K562 (cell line): ENCODE data around the gene KCNG4. TPM values are rescaled to one million over a fixed set of nuclear protein-coding genes. Genes with fewer than 3 reads are reported as not detected.

ENCODE experiments used
- ATAC-seq: fragments of 200-7000 bp; cut with Tn5 transposase; 3 replicates; pipeline ENCODE4 v1.9.1; 2020; ENCODE audit warnings: moderate library complexity
- BruUV-seq: library from RNA; stranded (reverse); fragments of 400-500 nt; replicated peaks from 2 replicates; lab custom pipeline; 2021; lab: Mats Ljungman, UMichigan
- CTCF ChIA-PET: fragments of 300-600 bp; formaldehyde crosslinking; extraction: SDS; loops from one replicate; lab custom pipeline; 2021; ENCODE audit warnings: low intra/inter-chr PET ratio; lab: Yijun Ruan, JAX
- POLR2A ChIA-PET: fragments of 300-600, 350-650 bp; sonication (Branson Sonifier 250); formaldehyde crosslinking; extraction: SDS; loops from one replicate; lab custom pipeline; 2021; ENCODE audit warnings: antibody characterized with exemption, inconsistent platforms; lab: Yijun Ruan, JAX
- DNase-seq, 4 experiments: peaks; one replicate each; pipeline versions ENCODE4 v3.0.0 to v3.0.0-alpha.2; 2011 to 2018; ENCODE audit warnings: low spot score in 3 of 4, mixed read lengths in 3 of 4; ENCODE audit errors: extremely low read depth in 1 of 4
- FAIRE-seq: peaks from 2 replicates; lab custom pipeline; 2011; peaks lifted over from hg19 to GRCh38; lab: Jason Lieb, UNC
- H2AFZ ChIP-seq: 2 replicates; pipeline ENCODE4 v1.6.0; 2011; ENCODE audit warnings: low read depth, low read length, control low read depth, inconsistent platforms
- H3K27ac ChIP-seq: fragments of 200-600 bp; 3 replicates; pipeline ENCODE4 v1.8.0; 2011; ENCODE audit warnings: low read depth, mild to moderate bottlenecking, control low read depth, inconsistent platforms, low read length, moderate library complexity, mixed read lengths; ENCODE audit errors: extremely low read depth
- H3K27me3 ChIP-seq, 2 experiments: fragments of 300-600 bp in 1 of 2; 2 replicates in 1 of 2; 3 replicates in 1 of 2; pipeline versions ENCODE4 v1.6.0 to v1.8.0; 2011; ENCODE audit warnings: inconsistent platforms in 2 of 2, low read length in 2 of 2, mild to moderate bottlenecking in 1 of 2, mixed read lengths in 1 of 2, moderate library complexity in 1 of 2; ENCODE audit not compliant: control insufficient read depth in 2 of 2, insufficient read depth in 2 of 2
- H3K36me3 ChIP-seq: fragments of 300-600 bp; 3 replicates; pipeline ENCODE4 v1.8.0; 2011; ENCODE audit warnings: mild to moderate bottlenecking, low read length, inconsistent platforms; ENCODE audit not compliant: control insufficient read depth, insufficient read depth
- H3K4me1 ChIP-seq, 2 experiments: fragments of 200-600 bp in 1 of 2; replicated peaks in 1 of 2; 2 replicates in 1 of 2; 3 replicates in 1 of 2; pipeline versions ENCODE4 v1.5.1 to v1.8.0; 2011; ENCODE audit warnings: inconsistent platforms in 2 of 2, low read length in 2 of 2, mild to moderate bottlenecking in 1 of 2, mixed read lengths in 1 of 2, moderate library complexity in 1 of 2; ENCODE audit not compliant: control insufficient read depth in 2 of 2, insufficient read depth in 2 of 2
- H3K4me2 ChIP-seq: 2 replicates; pipeline ENCODE4 v1.6.1; 2011; ENCODE audit warnings: low read length, control low read depth, inconsistent platforms, mixed read lengths; ENCODE audit not compliant: insufficient read depth
- H3K4me3 ChIP-seq: fragments of 200-600 bp; sonication (generic), shearing (Covaris generic); 2 replicates; pipeline ENCODE4 v1.5.1; 2016; ENCODE audit warnings: control low read depth, inconsistent platforms
- H3K79me2 ChIP-seq: fragments of 200-600 bp; 3 replicates; pipeline ENCODE4 v1.8.0; 2011; ENCODE audit warnings: low read length, inconsistent platforms; ENCODE audit not compliant: control insufficient read depth, insufficient read depth
- H3K9ac ChIP-seq, 2 experiments: 2 replicates each; pipeline versions ENCODE4 v1.6.0 to v1.6.1; 2011; ENCODE audit warnings: low read depth in 2 of 2, low read length in 2 of 2, control low read depth in 1 of 2, inconsistent platforms in 1 of 2, mild to moderate bottlenecking in 1 of 2, mixed read lengths in 1 of 2; ENCODE audit not compliant: insufficient read depth in 1 of 2
- H3K9me1 ChIP-seq: one replicate; pipeline ENCODE4 v1.6.0; 2011; ENCODE audit warnings: inconsistent platforms, mild to moderate bottlenecking, low read length, moderate library complexity; ENCODE audit not compliant: control insufficient read depth, insufficient read depth
- H3K9me3 ChIP-seq: replicated peaks from 2 replicates; pipeline ENCODE4 v1.5.1; 2011; ENCODE audit warnings: low read depth, low read length, inconsistent platforms; ENCODE audit not compliant: control insufficient read depth, insufficient read depth
- H4K20me1 ChIP-seq: replicated peaks from 2 replicates; pipeline ENCODE4 v1.6.1; 2011; ENCODE audit warnings: low read length, inconsistent platforms, mixed read lengths; ENCODE audit not compliant: control insufficient read depth, insufficient read depth
- ADNP ChIP-seq: fragments of 200-800 bp; sonication (Bioruptor generic); IDR thresholded peaks from 2 replicates; pipeline ENCODE4 v1.6.1; 2016; ENCODE audit warnings: missing genetic modification characterization, missing compliant biosample characterization
- CBFA2T3 ChIP-seq: fragments of 450-650 bp; IDR thresholded peaks from 2 replicates; pipeline ENCODE4 v1.6.1; 2017
- DACH1 ChIP-seq: fragments of 450-650 bp; IDR thresholded peaks from 2 replicates; pipeline ENCODE4 v1.6.1; 2018; ENCODE audit not compliant: partially characterized antibody
- FIP1L1 ChIP-seq: fragments of 200-400 bp; formaldehyde crosslinking; IDR thresholded peaks from 2 replicates; pipeline ENCODE4 v1.6.1; 2018; ENCODE audit warnings: mild to moderate bottlenecking, low read depth, low read length; ENCODE audit not compliant: poor library complexity, severe bottlenecking
- FUS ChIP-seq: fragments of 200-400 bp; formaldehyde crosslinking; optimal IDR thresholded peaks from 2 replicates; pipeline ENCODE3; 2017; ENCODE audit warnings: low read depth, low read length
- IRF2 ChIP-seq: sonication (generic); formaldehyde crosslinking; IDR thresholded peaks from 2 replicates; pipeline ENCODE4 v1.8.1; 2022; ENCODE audit warnings: mild to moderate bottlenecking, missing genetic modification reagents
- KDM1A ChIP-seq, 2 experiments: fragments of 450-650 bp; IDR thresholded peaks; 2 replicates each; pipeline ENCODE4 v1.6.1; 2016; ENCODE audit warnings: mild to moderate bottlenecking in 2 of 2
- LCOR ChIP-seq: sonication (generic); formaldehyde crosslinking; IDR thresholded peaks from 2 replicates; pipeline ENCODE4 v1.8.0; 2022; ENCODE audit warnings: mild to moderate bottlenecking, missing genetic modification reagents
- NFIC ChIP-seq: fragments of 450-650 bp; IDR thresholded peaks from 2 replicates; pipeline ENCODE4 v1.6.1; 2017; ENCODE audit warnings: mild to moderate bottlenecking, inconsistent platforms
- NFYB ChIP-seq: IDR thresholded peaks from 2 replicates; pipeline ENCODE4 v1.6.1; 2011; ENCODE audit warnings: mild to moderate bottlenecking, moderate library complexity; ENCODE audit not compliant: insufficient read length; ENCODE audit errors: extremely low read depth
- PHTF2 ChIP-seq: fragments of 250-450 bp; sonication (Bioruptor Pico); IDR thresholded peaks from 2 replicates; pipeline ENCODE4 v1.5.0; 2021; ENCODE audit warnings: mild to moderate bottlenecking
- RBM25 ChIP-seq: fragments of 200-400 bp; formaldehyde crosslinking; IDR thresholded peaks from 2 replicates; pipeline ENCODE4 v1.6.1; 2018; ENCODE audit warnings: low read length, low read depth, moderate library complexity; ENCODE audit not compliant: severe bottlenecking
- RFX5 ChIP-seq: IDR thresholded peaks from 2 replicates; pipeline ENCODE4 v1.6.1; 2011; ENCODE audit warnings: low read depth, mild to moderate bottlenecking, improper control_type of control experiment, low read length
- SMARCA4 ChIP-seq: fragments of 450-650 bp; IDR thresholded peaks from 2 replicates; pipeline ENCODE4 v1.6.1; 2016
- SMARCB1 ChIP-seq: IDR thresholded peaks from 2 replicates; pipeline ENCODE4 v1.6.1; 2011; ENCODE audit warnings: improper control_type of control experiment, low read depth; ENCODE audit not compliant: insufficient read length
- TAF1 ChIP-seq: IDR thresholded peaks from 2 replicates; pipeline ENCODE4 v1.6.1; 2011; ENCODE audit warnings: mild to moderate bottlenecking, low read length, moderate library complexity; ENCODE audit not compliant: insufficient read depth, control insufficient read depth, severe bottlenecking; ENCODE audit errors: extremely low read depth
- ZC3H4 ChIP-seq: sonication (generic); formaldehyde crosslinking; IDR thresholded peaks from 2 replicates; pipeline ENCODE4 v1.9.0; 2021; ENCODE audit warnings: missing genetic modification reagents, borderline replicate concordance
- ZNF146 ChIP-seq: IDR thresholded peaks from one replicate; pipeline ENCODE4 v1.6.1; 2018; ENCODE audit warnings: missing compliant biosample characterization; ENCODE audit not compliant: unreplicated experiment
- ZNF431 ChIP-seq: sonication (generic); formaldehyde crosslinking; IDR thresholded peaks from 2 replicates; pipeline ENCODE4 v1.8.0; 2022; ENCODE audit warnings: mild to moderate bottlenecking, missing genetic modification reagents
- ZNF668 ChIP-seq: fragments of 250-450 bp; sonication (Bioruptor Pico); IDR thresholded peaks from 2 replicates; pipeline ENCODE4 v1.8.0; 2022; ENCODE audit warnings: mild to moderate bottlenecking, inconsistent platforms
- WGBS: fragments of 100-300 bp; shearing (Covaris generic); methylation state at CpG from one replicate; pipeline ENCODE4 v1.1.6; 2016; ENCODE audit warnings: low coverage, mixed read lengths; ENCODE audit not compliant: insufficient coverage; ENCODE audit errors: missing lambda C conversion rate; 5-methylcytosine and 5-hydroxymethylcytosine counted together
- in situ Hi-C: fragments of 300-500 bp; cut with MboI; formaldehyde crosslinking; loops from 4 replicates; pipeline ENCODE4 v1.15.0; 2018; ENCODE audit warnings: inconsistent platforms, mixed read lengths
- intact Hi-C: fragments of 100-400 bp; cut with micrococcal nuclease; formaldehyde crosslinking; loops from 2 replicates; pipeline ENCODE4 v1.14.2; 2022
- polyA plus RNA-seq, 8 experiments: library from polyadenylated mRNA; depleted of rRNA in 4 of 8; stranded (reverse) in 5 of 8; unstranded in 3 of 8; fragments of >200 nt; fragmentation: Nextera tagmentation in 2 of 8; fragmentation: Illumina TruSeq in 1 of 8; extraction: Ambion mirVana in 2 of 8; extraction: Trizol in 1 of 8; gene quantifications; 2 replicates each; pipeline versions ENCODE4 v1.2.1 to v1.2.3, GENCODE V29; 2011 to 2014; ENCODE audit warnings: inconsistent platforms in 1 of 8, missing spikeins in 1 of 8
- total RNA-seq, 7 experiments: library from RNA; depleted of rRNA in 6 of 7; stranded (reverse); fragments of >200 nt in 6 of 7; fragmentation: Illumina TruSeq in 2 of 7; extraction: Trizol in 2 of 7; gene quantifications; 2 replicates each; pipeline versions ENCODE4 v1.2.1 to v1.2.3, GENCODE V29; 2011 to 2021; ENCODE audit warnings: low replicate concordance in 1 of 7
- TF ChIP-seq, protein P1 (sequence below): fragments of 200-400 bp; formaldehyde crosslinking; IDR thresholded peaks from 2 replicates; pipeline ENCODE4 v1.6.1; 2017; ENCODE audit warnings: mild to moderate bottlenecking, low read depth, low read length, moderate library complexity

KCNG4 gene
- total and polyA plus RNA-seq, 9 of the 15 experiments (the other 6 are each of a cell fraction or from before 2014, with no cell fraction given): not detected

GRCh38 chr16:84234321-84235241 lies 5.2 kb downstream of the KCNG4 start (continued):
- TF ChIP-seq SMARCA4 (no peak), IRF2 (CRISPR knock-in tag) (no peak), NFYB (no peak), CBFA2T3 (no peak), ZNF146 (CRISPR knock-in tag) (no peak)

DNA sequence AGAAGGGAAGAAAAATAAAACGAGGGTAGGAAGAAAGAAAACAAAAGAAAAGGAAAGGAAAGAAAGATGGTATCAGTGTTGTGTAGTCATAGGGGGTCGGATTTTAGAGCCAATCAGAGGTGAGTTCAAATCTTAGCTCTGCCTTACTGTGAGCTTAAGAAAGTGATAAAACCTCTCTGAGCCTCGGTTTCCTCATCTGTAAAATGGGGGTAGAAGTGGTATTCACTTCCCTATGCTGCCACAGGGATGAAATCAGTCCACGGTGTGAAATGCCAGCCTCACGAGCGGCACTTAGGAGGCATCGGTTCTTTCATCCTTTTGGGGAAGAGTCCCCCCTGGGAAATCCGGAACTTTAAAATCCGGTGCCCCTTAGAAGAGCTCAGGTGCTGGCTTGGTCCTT lies 6.1 kb downstream of the KCNG4 start:
- in situ Hi-C loops: no loop called here
- no peaks in the 10 kb centered on the region for H3K9me3 ChIP-seq
- H3K9ac ChIP-seq: no peak overlapping the region
- no peak overlapping the region for H2AFZ ChIP-seq
- no peaks in the 10 kb centered on the region for H3K79me2 ChIP-seq
- peaks cover 13% of the 10 kb centered on the region; the same call in 1 of the 2 replicates for H4K20me1 ChIP-seq
- intact Hi-C loops: no loop called here
- CTCF ChIA-PET: no interaction called here
- H3K36me3 ChIP-seq: no peaks in the 10 kb centered on the region
- peaks cover under 1 to 13% of the 10 kb centered on the region in 2 experiments; a peak in 3 of 5 replicates for H3K4me1 ChIP-seq
- 6% methylated on average over 8 of the region's 9 CpGs for WGBS
- no peaks in the 10 kb centered on the region for H3K9me1 ChIP-seq
- ATAC-seq: no peak
- POLR2A ChIA-PET: interaction anchor here (0.6 kb wide), 1 partner anchor 774 kb away, joined by 3 read pairs; no protein-coding TSS in a partner anchor
- H3K4me3 ChIP-seq: no peak overlapping the region
- no peak for DNase-seq
- no peak overlapping the region for H3K4me2 ChIP-seq
- FAIRE-seq: no peak
- H3K27me3 ChIP-seq: peaks cover 42 to 67% of the 10 kb centered on the region in 2 experiments
- BruUV-seq: no TSS peak
- no peak overlapping the region for H3K27ac ChIP-seq
- TF ChIP-seq ZC3H4 (CRISPR knock-in tag) (no peak), NFIC (no peak), ZNF431 (CRISPR knock-in tag) (no peak), RBM25 (peak; percentile 96), DACH1 (no peak), TAF1 (no peak), KDM1A (IDR thresholded peaks at IDR 0.05) (peak; percentile 44 to 65; a peak in 3 of 4 replicates), FIP1L1 (no peak), SMARCB1 (no peak), PHTF2 (CRISPR knock-in tag) (no peak), LCOR (no peak), ADNP (peak; percentile 65; the same call in 1 of the 2 replicates), RFX5 (no peak), ZNF668 (CRISPR knock-in tag) (no peak), FUS (no peak)
- TF ChIP-seq, protein P1, sequence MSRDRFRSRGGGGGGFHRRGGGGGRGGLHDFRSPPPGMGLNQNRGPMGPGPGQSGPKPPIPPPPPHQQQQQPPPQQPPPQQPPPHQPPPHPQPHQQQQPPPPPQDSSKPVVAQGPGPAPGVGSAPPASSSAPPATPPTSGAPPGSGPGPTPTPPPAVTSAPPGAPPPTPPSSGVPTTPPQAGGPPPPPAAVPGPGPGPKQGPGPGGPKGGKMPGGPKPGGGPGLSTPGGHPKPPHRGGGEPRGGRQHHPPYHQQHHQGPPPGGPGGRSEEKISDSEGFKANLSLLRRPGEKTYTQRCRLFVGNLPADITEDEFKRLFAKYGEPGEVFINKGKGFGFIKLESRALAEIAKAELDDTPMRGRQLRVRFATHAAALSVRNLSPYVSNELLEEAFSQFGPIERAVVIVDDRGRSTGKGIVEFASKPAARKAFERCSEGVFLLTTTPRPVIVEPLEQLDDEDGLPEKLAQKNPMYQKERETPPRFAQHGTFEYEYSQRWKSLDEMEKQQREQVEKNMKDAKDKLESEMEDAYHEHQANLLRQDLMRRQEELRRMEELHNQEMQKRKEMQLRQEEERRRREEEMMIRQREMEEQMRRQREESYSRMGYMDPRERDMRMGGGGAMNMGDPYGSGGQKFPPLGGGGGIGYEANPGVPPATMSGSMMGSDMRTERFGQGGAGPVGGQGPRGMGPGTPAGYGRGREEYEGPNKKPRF: no peak
